ENCODE data around the gene EDRF1.

EDRF1 gene, protein sequence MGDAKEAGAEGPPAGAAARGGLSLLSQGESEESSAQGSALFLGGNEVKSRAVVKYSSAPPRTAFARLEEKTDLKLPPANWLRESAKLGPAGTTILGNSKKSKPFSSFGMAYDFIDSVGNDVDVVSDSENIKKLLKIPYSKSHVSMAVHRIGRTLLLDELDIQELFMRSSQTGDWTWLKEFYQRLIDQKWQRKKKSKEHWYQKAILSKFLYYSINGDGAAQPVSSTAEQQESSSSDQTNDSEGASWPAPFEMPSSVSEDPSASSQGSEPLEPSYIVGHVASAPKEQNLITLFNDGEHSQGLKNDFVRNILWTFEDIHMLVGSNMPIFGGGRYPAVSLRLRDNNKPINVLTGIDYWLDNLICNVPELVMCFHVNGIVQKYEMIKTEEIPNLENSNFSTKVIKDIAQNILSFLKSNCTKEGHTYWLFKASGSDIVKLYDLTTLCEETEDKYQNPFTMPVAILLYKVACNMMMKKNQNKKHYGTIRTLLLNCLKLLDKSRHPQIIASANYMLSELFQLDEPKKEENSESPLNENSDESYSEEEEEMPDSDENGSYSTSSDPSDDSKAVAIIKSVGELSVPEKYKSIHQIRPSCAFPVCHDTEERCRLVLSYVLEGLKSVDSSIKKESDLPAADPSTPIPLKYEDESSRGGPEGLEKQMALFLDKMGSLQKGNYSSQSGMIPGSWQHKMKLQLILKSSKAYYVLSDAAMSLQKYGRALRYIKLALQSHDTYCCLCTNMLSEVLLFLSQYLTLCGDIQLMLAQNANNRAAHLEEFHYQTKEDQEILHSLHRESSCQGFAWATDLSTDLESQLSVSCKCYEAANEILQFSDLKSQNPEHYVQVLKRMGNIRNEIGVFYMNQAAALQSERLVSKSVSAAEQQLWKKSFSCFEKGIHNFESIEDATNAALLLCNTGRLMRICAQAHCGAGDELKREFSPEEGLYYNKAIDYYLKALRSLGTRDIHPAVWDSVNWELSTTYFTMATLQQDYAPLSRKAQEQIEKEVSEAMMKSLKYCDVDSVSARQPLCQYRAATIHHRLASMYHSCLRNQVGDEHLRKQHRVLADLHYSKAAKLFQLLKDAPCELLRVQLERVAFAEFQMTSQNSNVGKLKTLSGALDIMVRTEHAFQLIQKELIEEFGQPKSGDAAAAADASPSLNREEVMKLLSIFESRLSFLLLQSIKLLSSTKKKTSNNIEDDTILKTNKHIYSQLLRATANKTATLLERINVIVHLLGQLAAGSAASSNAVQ

DNA sequence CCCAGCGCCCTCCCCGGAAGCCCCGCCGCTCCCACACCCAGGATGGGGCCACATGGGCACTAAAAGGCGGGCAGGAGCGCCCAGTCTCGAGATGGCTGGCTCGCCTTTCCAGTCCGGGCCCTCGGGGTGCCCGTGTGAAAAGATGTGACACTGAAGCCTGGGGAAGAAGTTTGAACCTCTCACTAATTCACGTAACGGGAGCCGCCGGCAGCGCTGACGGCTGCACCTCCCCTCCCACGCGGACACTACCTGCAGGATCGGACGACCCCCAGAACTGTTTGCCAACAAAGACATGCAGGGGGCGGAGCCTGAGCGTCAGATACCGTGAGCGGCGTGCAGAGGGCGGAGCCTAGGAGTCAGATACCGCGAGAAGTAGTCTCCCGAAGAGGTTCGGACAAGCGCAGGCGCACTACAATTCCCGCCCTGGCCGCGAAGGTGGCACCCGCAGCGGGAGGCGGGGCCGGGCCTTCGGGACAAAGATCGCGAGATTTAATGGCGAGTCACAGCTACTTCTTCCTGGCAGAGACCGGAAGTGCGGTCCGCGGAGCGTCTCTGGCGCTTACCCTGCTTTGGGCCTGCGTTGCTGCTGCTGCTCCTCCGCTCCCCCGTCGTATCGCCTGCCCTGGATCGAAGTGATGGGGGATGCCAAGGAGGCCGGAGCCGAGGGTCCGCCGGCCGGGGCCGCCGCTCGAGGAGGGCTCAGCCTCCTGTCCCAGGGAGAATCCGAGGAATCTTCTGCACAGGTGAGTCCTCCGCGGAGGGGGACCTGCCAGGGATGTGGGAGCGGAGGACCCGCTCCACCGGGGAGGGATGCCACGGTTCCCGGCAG, at the start of gene EDRF1:
TSS of gene EDRF1 (plus strand) at position 537 of the 829 bp plus-strand sequence. CDS start at position 636, 99 bp downstream.
- DNase-seq (ENCODE audit: low read depth) = peak; percentile 93
- TF ChIP-seq, protein P1, sequence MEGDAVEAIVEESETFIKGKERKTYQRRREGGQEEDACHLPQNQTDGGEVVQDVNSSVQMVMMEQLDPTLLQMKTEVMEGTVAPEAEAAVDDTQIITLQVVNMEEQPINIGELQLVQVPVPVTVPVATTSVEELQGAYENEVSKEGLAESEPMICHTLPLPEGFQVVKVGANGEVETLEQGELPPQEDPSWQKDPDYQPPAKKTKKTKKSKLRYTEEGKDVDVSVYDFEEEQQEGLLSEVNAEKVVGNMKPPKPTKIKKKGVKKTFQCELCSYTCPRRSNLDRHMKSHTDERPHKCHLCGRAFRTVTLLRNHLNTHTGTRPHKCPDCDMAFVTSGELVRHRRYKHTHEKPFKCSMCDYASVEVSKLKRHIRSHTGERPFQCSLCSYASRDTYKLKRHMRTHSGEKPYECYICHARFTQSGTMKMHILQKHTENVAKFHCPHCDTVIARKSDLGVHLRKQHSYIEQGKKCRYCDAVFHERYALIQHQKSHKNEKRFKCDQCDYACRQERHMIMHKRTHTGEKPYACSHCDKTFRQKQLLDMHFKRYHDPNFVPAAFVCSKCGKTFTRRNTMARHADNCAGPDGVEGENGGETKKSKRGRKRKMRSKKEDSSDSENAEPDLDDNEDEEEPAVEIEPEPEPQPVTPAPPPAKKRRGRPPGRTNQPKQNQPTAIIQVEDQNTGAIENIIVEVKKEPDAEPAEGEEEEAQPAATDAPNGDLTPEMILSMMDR (IDR thresholded peaks at IDR 0.05; ENCODE audit: control insufficient read depth, insufficient read depth, low read depth, low read length, missing control alignments) = no peak
- H3K4me3 ChIP-seq (ENCODE audit: control insufficient read depth, low read depth, low read length) = peak within 1 kb of the TSS; percentile 97

DNA sequence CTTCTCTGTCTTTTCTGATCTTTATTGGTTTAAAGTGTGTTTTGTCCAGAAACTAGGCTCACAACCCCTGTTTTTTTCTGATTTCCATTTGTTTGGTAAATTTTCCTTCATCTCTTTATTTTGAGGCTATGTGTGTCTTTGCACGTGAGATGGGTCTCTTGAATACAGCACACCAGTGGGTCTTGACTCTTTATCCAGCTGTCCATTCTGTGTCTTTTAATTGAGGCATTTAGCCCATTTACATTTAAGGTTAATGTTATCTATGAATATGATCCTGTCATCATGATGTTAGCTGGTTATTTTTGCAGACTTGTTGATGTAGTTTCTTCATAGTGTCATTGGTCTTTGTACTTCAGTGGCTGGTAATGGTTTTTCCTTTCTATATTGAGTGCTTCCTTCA, 46.6 kb upstream of the EDRF1 start:
- TF ChIP-seq, protein P1 (IDR thresholded peaks at IDR 0.05; ENCODE audit: control insufficient read depth, insufficient read depth, low read depth, low read length, missing control alignments) = no peak
- no peak for DNase-seq (ENCODE audit: low read depth)
- no peak overlapping the region for H3K4me3 ChIP-seq (ENCODE audit: control insufficient read depth, low read depth, low read length)

DNA sequence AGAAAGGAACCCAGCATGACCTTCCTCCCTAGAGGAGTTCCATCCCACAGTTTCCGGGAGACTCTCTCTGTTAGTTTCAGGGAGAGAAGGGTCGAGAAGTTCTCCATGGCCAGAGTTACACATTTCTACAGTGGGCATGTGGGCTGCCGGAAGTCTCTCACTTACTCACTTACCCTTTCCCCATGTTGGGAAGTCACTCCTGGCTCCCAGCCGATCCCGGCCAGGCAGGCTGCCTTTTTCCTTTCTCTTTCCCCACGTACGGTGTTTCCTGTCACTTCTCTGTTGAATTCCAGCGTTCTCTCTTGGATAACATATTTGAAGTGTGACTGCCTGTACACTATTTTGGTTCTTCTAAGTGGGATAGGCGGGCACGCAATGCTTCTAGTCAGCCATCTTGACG, 40.1 kb upstream of the EDRF1 start:
- TF ChIP-seq, protein P1 (IDR thresholded peaks at IDR 0.05; ENCODE audit: control insufficient read depth, insufficient read depth, low read depth, low read length, missing control alignments) = no peak
- no peak for DNase-seq (ENCODE audit: low read depth)
- no peak overlapping the region for H3K4me3 ChIP-seq (ENCODE audit: control insufficient read depth, low read depth, low read length)

DNA sequence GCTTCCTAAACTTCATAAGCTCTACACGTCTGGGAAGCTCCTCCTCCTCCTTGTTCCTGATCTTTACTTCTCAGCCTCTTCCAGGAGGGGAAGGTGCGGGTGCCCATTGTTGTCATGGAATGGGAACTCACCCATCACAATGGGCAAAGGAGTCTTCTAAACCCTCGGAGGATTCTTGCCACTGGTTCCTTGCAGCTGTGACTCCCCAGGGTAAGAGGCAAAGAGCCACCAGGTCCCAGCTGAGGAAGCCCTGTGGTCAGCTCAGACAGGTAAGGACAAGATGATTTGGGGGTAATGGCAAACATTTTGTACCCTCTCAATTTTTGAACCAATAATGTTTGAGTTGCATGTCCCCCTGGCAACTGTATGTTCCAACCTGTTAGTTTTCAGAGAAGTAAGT, 36.4 kb upstream of the EDRF1 start, which contains the start of gene TEX36:
TSS of gene TEX36 (minus strand) at position 101 of the 400 bp plus-strand sequence. CDS start 174 bp downstream, outside the sequence.
- no peak for DNase-seq (ENCODE audit: low read depth)
- TF ChIP-seq, protein P1 (IDR thresholded peaks at IDR 0.05; ENCODE audit: control insufficient read depth, insufficient read depth, low read depth, low read length, missing control alignments) = no peak
- H3K4me3 ChIP-seq (ENCODE audit: control insufficient read depth, low read depth, low read length) = no peak within 1 kb of the TSS

DNA sequence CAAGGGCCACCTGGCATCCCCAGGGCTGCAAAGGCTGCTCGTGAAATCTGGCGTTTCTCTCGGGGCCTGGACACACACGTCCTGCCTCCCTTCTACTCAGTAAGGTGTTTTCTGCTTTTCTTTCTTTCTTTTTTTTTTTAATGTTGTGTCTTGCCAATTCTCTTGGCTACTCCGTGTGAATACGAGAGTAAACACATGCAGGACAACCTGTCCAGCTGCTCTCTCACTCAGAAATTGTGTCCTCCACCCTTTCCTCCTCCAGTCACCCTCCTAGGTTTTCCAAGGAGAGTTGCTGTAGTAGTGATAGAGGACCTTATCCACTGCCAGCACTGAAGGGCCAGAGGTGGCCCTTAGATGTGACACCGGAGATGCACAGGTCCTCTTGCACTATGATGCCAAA, 35.7 kb upstream of the EDRF1 start:
- TF ChIP-seq, protein P1 (IDR thresholded peaks at IDR 0.05; ENCODE audit: control insufficient read depth, insufficient read depth, low read depth, low read length, missing control alignments) = no peak
- no peak overlapping the region for H3K4me3 ChIP-seq (ENCODE audit: control insufficient read depth, low read depth, low read length)
- DNase-seq (ENCODE audit: low read depth) = no peak

Measured in AG09309 (cell line).